ENCODE results near the gene DVL3.

The DVL3 gene

DNA sequence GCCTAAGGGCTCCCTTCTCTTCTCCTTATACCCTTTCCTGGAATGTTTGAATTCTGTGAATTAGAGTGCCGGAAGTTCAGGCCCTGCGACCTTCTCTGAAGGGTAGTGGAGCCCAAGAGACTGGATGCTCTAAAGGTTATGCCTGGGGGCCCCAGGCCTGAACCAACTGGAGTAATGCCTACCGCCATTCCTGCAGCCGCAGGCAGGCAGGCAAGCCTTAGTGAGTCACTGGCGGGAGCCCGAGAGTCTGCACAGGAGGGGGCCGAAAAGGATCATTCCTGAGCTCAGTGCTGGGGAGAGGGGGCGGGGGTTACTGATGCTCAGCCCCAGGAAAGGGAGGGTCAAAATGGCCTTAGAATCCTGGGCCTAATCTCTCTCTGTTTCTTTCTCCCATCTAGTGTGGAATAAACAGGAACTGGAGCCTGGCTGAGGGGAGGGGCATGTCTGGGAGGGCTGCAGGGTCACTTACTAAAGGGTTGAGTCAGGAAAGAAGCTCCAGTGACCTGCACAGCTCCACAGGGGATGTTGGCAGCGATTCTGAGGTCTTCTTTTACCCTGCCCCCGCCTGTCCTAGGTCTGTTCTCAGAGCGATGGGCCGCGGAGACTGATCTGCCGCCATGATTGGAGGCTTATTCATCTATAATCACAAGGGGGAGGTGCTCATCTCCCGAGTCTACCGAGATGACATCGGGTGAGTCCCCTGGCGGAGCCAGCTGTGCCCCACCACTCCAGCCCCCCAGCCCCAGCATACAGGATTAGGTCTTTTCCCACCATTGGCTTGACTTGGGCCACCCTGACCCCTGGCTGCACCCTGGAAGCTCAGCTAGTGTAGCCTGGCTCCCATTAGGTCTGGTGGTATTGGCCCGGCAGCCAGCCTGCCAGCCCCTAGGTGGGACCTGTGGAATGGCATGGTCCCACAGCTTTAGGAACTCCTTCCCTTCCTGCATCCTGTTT, 21.5 kb downstream of the DVL3 start:
- DNase-seq = peak; percentile 99

DNA sequence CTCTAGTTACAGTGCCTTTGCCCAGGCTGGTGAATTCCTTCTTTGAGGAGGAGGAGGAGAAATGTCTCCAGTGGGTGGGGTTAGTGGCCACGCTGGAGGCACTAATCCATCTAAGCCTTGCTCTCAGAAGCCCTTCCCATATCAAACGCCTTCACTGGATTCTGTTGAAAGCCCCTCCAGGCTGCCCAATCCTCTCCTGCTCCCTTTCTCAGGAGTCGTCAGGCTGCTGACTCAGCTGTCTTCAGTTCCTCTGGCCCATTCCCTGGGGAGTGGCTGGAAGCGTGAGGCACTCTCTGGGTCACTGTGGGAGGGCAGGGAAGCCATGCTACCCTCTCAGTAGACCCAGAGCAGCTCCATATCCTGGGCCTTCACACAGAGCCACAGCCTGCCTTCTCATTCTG, 22.2 kb downstream of the DVL3 start:
- peak; percentile 77 for DNase-seq

DNA sequence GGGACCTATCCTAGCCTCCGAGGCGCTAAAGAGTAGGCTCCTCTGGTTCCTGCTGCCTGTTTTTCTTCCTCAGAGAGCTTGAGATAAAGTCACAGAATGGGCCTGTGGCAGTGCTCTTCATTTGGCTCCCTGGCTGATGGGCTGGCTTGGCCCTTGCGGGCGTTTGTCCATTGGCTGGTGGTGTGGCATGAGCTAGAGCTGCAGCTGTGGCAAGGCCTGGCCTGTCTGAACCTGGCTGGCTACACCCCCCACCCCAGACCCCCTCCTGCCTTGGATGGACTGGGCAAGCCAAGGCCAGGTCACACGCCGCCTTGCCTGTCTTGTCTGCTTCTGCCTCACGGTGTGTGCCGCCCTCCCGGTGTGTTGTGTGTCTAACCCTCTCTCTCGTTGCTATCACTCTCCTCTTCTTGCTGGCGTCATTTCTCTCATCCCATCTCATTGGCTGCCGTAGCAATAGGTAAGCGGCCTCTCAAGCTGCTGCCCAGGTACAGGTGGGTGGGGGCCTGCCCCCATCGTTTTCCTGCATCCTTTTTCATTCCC, 22.7 kb downstream of the DVL3 start:
- no peak for DNase-seq

DNA sequence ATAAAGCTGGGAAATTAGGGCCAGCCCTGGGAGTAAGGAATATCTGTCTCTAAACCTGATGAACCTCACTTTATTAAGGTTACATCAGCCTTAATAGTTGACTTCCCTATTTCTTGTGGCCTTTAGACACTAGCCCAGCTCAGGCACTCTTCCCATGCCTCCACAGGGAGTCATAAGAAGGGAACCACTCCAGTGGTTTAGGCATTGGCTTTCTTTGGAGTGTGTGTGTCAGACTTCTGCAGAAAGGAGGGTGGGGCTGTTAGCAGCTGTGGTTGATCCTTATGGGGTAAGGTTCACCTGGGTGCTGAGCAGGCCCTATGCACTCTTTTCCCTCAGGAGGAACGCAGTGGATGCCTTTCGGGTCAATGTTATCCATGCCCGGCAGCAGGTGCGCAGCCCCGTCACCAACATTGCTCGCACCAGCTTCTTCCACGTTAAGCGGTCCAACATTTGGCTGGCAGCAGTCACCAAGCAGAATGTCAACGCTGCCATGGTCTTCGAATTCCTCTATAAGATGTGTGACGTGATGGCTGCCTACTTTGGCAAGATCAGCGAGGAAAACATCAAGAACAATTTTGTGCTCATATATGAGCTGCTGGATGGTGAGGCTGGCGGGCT, 23.5 kb downstream of the DVL3 start:
- DNase-seq = no peak

DNA sequence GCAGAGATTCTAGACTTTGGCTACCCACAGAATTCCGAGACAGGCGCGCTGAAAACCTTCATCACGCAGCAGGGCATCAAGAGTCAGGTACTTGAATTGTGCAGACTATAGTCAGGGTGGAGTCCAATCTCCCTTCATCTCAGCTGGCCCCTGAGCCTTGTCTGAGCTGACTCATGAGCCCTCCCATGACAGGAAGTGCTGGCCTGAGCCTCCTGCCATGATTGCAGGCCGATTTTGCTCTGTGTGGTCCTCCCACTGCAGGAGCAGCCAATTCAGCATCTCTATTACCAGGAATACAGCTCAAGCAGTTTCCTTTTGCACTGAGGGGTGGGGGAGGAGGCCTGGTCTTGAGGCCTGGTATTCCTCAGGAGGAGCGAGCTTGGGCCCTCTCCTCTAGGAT, 25.0 kb downstream of the DVL3 start:
- DNase-seq = peak; percentile 52

DNA sequence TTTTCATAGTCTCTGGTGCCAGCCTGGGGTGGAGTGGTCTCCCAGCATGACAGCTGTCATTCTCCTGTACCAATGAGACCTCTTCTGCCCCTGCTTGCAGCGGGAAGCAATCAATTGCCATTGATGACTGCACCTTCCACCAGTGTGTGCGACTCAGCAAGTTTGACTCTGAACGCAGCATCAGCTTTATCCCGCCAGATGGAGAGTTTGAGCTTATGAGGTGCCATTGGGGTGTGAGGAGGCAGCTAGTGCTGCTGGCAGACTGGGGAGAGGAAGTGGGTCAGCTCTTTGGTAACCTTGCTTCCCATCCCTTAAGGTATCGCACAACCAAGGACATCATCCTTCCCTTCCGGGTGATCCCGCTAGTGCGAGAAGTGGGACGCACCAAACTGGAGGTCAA, 26.4 kb downstream of the DVL3 start:
- no peak for DNase-seq

DNA sequence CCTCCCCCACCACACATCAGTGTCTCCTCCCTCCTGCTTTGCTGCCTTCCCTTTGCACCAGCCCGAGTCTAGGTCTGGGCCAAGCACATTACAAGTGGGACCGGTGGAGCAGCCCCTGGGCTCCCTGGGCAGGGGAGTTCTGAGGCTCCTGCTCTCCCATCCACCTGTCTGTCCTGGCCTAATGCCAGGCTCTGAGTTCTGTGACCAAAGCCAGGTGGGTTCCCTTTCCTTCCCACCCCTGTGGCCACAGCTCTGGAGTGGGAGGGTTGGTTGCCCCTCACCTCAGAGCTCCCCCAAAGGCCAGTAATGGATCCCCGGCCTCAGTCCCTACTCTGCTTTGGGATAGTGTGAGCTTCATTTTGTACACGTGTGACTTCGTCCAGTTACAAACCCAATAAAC, 28.5 kb downstream of the DVL3 start:
- no peak for DNase-seq

DNA sequence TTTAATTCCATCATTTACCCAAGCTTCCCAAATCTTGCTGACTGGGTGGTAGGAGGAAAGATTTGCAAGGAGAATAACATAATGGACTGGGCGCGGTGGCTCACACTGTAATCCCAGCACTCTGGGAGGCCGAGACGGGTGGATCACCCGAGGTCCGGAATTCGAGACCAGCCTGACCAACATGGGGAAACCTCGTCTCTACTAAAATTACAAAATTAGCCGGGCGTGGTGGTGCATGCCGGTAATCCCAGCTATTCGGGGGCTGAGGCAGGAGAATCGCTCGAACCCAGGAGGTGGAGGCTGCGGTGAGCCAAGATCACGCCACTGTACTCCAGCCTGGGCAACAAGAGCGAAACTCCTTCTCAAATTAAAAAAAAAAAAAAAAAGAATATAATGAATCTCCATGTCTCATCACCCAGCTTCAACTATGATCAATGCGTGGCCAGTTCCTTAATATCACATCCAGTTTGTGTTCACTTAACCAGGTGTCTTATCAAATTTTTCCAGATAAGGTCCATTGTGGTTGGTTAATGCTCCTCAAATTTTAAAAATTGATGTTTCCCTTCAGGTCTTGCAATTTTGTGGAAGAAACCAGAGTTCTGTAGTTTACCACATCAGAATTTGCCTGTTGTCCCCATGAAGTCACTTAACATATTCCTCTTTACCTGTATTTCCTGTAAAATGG, 29.5 kb downstream of the DVL3 start:
- DNase-seq = no peak

DNA sequence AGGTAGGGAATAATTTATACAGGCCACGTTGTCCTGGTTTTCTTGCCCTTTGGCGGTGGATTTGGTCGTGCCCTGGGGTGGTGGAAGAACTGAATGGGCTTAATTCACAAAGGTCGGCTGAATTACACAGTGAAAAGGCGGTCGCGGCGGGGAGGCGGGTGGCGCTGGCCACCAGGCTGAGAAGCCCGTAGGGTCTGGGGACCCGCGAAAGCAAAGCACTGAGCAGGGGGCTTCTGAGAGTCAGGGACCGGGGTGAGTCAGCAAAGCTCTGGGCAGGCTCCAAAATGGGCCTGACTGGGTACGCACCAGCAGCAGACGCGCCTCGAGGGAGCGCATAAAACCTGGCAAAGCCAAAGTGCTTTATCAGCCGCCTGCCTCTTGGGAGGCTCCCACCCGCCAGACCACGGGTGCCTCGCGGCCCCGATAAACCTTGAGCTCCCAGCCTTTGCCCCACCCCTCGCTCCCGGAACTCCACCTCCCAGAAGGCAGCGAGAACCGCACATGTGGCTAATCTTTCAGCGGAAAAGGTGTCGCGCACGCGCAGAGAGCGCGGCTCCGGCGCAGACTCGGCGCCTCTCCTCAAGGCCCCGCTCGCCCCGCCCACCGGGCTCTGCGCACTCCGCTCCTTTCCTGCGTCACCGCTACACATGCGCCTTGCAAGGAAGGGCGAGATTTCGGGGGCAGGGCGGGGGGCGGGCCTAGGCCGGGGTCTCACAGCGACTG, 30.4 kb downstream of the DVL3 start:
- peak; percentile 98 for DNase-seq

DNA sequence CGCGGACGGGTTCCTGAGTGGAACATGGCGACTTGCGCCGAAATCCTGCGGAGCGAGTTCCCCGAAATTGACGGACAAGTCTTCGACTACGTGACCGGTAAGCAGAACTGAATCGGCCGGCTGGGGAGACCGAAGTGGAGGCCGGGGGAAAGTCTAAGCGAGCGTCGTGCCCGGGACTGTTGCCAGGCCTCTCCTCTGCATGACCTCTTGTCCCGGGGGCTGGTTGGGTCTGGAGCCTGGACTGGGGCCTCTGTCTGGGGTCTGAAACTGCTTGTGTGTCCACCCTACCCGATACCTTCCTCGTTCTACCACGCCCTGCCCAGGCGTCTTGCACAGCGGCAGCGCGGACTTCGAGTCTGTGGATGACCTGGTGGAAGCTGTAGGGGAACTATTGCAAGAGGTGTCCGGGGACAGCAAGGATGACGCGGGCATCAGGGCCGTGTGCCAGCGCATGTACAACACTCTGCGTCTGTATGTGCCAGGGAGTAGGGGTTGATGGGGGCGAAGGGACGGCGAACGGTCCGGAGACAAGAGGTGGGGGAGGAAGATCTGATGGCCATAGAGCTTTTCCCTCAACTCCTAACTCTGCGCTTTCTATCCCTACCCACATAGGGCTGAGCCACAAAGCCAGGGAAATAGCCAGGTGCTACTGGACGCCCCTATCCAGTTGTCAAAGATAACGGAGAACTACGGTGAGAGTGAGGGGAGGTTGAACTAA, 31.2 kb downstream of the DVL3 start, which contains the start of gene ABCF3:
Gene ABCF3, plus strand, starts transcription at position 16 of the 718 bp plus-strand sequence. Its CDS starts 9 bp downstream, at position 25.
- peak; percentile 42 for DNase-seq

DNA sequence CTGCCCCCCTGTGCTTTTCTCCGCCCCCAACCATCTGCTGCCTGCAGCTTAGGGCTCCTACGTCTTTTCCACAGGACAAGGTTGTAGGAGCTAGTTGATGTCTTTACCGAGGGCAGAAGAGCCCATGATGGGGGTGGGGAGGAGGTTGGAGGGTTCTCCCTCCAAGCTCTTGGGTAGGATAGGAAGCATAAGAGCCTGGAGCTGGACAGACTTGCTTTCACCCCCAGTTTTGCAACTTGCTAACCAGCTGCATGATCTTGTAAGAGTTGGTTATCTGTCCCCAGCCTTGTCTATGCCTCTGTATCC, 31.7 kb downstream of the DVL3 start:
- no peak for DNase-seq

DNA sequence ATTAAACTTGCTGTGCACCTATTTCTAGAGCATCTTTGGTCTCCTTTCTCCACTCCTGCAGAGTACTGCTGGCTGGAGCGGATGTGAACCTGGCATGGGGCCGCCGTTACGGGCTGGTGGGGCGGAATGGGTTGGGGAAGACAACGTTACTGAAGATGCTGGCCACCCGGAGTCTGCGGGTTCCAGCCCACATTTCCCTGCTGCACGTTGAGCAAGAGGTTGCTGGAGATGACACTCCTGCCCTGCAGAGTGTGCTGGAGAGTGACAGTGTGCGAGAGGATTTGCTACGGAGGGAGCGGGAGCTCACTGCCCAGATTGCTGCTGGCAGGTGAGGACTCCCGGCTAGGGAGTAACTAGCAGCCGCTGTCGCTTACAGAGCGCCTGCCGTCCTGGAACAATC, 32.9 kb downstream of the DVL3 start:
- DNase-seq = no peak

DNA sequence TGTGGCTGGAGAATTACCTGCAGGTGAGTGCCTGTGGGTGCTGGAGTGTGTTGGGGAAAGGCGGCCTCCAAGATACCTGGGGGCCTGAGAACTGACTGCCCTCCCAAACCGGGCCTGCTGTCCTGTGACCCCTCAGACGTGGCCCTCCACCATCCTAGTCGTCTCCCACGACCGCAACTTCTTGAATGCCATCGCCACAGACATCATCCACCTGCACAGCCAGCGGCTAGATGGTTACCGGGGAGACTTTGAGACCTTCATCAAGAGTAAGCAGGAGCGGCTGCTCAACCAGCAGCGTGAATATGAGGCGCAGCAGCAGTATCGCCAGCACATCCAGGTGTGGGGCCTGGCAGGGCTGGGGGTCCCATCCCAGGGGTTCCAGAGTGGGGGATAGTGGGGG, 34.2 kb downstream of the DVL3 start:
- no peak for DNase-seq

DNA sequence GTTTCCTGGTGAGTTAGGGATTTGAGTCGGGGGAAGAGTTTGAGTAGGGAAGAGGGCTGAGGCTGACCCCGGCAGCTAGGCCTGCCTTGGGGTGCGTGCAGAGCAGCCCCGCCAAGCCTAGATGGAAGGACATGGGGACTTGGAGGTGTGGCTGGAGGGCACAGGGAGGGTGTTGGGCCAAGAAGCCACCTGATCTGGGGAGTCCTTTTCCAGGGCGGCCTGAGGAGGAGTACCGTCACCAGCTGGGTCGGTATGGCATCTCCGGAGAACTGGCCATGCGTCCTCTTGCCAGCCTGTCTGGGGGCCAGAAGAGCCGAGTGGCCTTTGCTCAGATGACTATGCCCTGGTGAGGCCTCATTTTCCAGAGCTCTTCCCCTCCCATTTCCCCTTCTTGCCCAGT, 37.7 kb downstream of the DVL3 start:
- DNase-seq = no peak

DNA sequence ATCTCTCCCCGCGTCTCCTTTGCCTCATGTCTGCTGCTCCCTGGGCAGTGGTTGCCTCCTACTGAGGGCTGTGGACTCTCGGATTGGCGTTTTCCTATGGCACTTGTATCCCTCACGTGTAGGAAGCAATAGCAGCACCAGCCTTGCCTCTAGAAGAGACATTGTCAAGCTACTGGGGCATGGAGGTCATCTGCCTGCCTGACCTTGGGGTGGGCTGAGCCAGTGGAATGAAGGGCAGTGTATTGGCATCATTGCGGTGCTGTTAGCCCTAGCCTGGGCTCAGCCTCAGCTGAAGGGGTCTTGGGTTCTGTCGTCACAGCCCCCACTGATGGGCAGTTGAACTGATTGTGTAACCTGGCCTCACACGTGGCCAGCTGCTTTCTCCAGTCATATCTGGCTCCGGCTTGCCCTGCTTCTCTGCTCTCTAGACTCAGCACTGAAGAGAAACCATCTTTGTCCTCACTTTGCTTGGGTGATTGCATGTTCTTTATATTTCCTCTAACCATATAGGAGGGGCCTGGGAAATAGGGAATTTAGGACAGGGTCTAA, 38.9 kb downstream of the DVL3 start:
- DNase-seq = no peak

DNA sequence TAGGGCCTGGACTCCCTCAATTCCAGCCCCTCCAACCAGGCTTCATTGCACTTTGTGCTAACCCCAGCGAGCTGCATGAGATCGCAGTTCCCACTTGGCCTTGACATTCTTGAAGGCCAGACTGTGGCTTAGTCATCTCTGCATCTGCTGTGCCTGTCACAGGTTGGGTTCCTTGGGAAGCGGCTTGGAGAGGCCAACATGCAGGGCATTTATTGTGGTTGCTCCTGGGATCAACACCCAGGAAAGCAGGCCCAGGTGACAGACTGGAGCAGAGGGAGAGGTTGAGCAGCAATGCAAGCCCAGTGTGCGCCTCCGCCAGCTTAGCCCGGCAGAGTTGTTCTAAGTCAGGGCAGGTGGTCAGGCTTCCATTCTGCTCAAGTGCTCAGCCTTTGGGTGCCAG, 41.4 kb downstream of the DVL3 start:
- no peak for DNase-seq

DNA sequence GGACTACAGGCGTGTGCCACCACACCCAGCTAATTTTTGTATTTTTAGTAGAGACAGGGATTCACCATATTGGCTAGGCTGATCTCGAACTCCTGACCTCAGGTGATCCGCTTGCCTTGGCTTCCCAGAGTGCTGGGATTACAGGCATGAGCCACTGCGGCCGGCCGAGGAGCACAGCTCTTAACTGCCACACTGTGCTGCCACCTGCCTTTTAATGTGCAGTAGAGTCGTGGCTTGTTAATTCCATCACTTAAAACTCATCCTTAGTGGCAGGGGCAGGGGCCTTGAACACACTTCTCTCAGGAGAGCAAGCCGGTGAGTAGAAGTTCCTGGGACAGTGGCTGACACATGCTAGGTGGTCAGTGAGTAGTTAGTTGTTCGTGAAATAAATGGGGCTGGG, 43.3 kb downstream of the DVL3 start:
- DNase-seq = no peak

DNA sequence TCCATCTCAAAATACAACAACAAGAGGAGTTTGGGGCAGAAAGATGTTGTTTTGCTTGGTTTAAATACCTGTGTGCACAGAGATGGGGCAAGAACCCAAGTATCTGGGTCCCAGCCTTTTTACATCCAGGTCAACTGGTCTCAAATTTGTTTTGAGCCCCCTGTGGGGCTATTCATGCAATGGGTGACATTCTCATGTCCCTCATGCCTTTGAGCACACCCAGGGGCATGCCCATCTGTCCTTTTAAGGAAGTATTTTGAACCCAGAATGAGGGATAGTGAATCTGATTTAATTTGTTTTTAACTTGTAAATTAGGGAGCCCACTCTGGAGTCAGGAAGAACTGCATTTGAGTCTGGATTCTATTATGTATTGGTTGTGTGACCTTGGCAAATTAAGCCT, 45.6 kb downstream of the DVL3 start:
- DNase-seq = no peak

DNA sequence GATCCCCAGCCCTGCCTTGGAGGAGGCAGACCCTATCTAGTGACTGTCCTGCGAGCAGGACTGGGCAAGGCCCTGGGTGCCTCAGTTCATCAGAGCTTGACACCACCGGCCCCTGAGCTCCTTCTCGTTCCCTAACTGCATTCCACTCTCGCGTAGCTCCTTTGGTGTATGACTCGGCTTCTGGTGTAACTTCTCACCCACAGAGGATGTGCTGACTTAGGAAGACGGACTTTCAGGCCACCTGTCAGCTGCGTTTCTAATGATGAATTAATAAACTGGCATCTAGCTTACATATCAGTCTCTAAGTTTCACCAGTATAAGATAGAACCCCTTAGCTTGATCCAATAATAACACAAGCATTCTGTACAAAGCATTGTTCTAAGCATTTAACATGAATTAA, 48.3 kb downstream of the DVL3 start:
- no peak for DNase-seq

DNA sequence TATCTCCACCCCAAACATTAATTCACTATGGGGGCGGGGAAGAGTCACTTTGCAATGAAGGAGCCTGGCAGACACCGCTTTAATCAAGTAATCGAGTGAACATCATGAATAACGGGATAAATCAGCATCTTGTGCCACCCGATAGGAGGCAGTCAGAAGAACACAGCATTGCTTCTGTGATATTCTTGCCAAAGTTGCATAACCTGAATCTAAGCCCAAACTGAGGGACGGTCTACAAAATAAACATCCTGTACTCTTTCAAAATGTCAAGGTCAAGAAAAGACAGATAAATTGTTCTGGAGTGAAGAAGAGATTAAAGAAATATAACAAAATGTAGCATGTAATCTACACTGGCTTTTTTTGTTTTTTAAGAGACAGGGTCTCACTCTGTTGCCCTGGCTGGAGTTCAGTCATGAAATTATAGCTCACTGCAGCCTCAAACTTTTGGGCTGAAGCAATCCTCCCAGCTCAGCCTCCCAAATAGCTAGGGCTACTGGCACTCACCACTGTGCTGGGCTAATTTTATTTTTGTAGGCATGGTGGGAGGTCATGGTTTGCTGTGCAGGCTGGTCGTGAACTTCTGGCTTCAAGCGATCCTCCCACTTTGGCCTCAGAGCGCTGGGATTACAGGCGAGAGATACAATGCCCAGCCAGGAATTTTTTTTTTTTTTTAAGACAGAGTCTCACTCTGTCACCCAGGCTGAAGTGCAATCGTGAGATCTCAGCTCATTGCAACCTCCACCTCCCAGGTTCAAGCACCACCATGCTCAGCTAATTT, 54.2 kb downstream of the DVL3 start:
- no peak for DNase-seq

DNA sequence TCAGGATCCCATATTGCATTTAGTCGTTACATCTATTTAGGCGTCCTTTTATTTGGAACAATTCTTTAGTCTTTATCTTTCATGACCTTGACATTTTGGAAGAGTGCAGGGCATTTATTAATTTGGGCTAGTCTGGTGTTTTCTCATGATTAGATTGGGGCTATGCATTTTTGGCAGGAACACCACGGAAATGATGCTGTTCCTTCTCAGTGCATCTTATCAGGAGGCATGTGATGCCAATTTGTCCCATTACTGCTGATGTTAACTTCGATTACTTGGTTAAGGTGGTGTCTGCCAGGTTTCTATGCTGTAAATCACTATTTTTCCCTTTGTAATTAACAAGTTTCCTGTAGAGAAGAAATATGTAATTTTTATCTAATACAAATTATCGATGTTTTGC, 56.1 kb downstream of the DVL3 start:
- DNase-seq = no peak
